Osteoblast (primary cell): Measurements from ENCODE around the gene SPATC1L. TPM values are rescaled to one million over a fixed set of nuclear protein-coding genes. Genes with fewer than 3 reads are reported as not detected.

Experiments used
- DNase-seq: peaks from one replicate; pipeline ENCODE4 v3.0.0; 2011; ENCODE audit warnings: low spot score, mixed read lengths; ENCODE audit not compliant: insufficient read length; ENCODE audit errors: missing footprints
- H2AFZ ChIP-seq: 2 replicates; pipeline ENCODE4 v1.6.0; 2011; ENCODE audit warnings: mild to moderate bottlenecking, low read length
- H3K27ac ChIP-seq: 2 replicates; pipeline ENCODE4 v1.5.1; 2011; ENCODE audit warnings: mild to moderate bottlenecking, low read depth, low read length, moderate library complexity
- H3K27me3 ChIP-seq: 2 replicates; pipeline ENCODE4 v1.6.0; 2012; ENCODE audit warnings: mild to moderate bottlenecking, control low read depth, inconsistent platforms, low read length, moderate library complexity; ENCODE audit not compliant: insufficient read depth
- H3K36me3 ChIP-seq: 2 replicates; pipeline ENCODE4 v1.5.1; 2011; ENCODE audit warnings: mild to moderate bottlenecking, low read length, control low read depth, moderate library complexity; ENCODE audit not compliant: insufficient read depth
- H3K4me1 ChIP-seq: 2 replicates; pipeline ENCODE4 v1.5.1; 2011; ENCODE audit warnings: mild to moderate bottlenecking, low read length, control low read depth, moderate library complexity; ENCODE audit not compliant: insufficient read depth
- H3K4me2 ChIP-seq: 2 replicates; pipeline ENCODE4 v1.6.0; 2011; ENCODE audit warnings: mild to moderate bottlenecking, low read length; ENCODE audit not compliant: insufficient read depth
- H3K4me3 ChIP-seq: fragments of 200-600 bp; sonication (generic); 3 replicates; pipeline ENCODE4 v1.5.1; 2012; ENCODE audit warnings: mild to moderate bottlenecking, low read length, inconsistent platforms; ENCODE audit not compliant: insufficient read depth
- H3K79me2 ChIP-seq: 2 replicates; pipeline ENCODE4 v1.6.0; 2012; ENCODE audit warnings: mild to moderate bottlenecking, low read length, control low read depth, inconsistent platforms; ENCODE audit not compliant: insufficient read depth
- H3K9me3 ChIP-seq: 2 replicates; pipeline ENCODE4 v1.5.1; 2011; ENCODE audit warnings: low read depth, low read length, control low read depth
- H4K20me1 ChIP-seq: 2 replicates; pipeline ENCODE4 v1.6.0; 2012; ENCODE audit warnings: mild to moderate bottlenecking, low read length, control low read depth; ENCODE audit not compliant: insufficient read depth
- total RNA-seq: library from RNA; depleted of rRNA; stranded (reverse); fragments of >200 nt; gene quantifications from 2 replicates; pipeline ENCODE4 v1.2.3, GENCODE V29; 2012
- TF ChIP-seq, protein P1 (sequence below): IDR thresholded peaks from 2 replicates; pipeline ENCODE4 v1.5.1; 2011; ENCODE audit warnings: mild to moderate bottlenecking, low read depth, low read length, moderate library complexity; ENCODE audit errors: extremely low read depth

Gene SPATC1L
- total RNA-seq, 1 donor, result 6.9 TPM

DNA sequence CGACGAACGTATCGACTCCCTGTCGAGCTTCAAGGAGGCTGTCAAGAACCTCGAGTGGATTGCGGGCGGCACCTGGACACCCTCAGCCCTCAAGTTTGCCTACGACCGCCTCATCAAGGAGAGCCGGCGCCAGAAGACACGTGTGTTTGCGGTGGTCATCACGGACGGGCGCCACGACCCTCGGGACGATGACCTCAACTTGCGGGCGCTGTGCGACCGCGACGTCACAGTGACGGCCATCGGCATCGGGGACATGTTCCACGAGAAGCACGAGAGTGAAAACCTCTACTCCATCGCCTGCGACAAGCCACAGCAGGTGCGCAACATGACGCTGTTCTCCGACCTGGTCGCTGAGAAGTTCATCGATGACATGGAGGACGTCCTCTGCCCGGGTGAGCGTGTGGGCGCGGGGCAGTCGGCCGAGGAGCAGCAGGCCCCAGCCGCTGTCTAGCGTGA is 58.4 kb downstream of the SPATC1L start:
- H3K27me3 ChIP-seq, result no peaks in the 10 kb centered on the region
- H3K27ac ChIP-seq, result no peak overlapping the region
- peaks cover 69% of the 10 kb centered on the region for H4K20me1 ChIP-seq
- H3K4me1 ChIP-seq, result peaks cover 26% of the 10 kb centered on the region
- H3K4me2 ChIP-seq, result no peak overlapping the region
- H3K9me3 ChIP-seq, result no peaks in the 10 kb centered on the region
- peaks cover 95% of the 10 kb centered on the region for H3K36me3 ChIP-seq
- DNase-seq, result peak; percentile 84
- H2AFZ ChIP-seq, result no peak overlapping the region
- H3K79me2 ChIP-seq, result peaks cover 47% of the 10 kb centered on the region
- TF ChIP-seq, protein P1, sequence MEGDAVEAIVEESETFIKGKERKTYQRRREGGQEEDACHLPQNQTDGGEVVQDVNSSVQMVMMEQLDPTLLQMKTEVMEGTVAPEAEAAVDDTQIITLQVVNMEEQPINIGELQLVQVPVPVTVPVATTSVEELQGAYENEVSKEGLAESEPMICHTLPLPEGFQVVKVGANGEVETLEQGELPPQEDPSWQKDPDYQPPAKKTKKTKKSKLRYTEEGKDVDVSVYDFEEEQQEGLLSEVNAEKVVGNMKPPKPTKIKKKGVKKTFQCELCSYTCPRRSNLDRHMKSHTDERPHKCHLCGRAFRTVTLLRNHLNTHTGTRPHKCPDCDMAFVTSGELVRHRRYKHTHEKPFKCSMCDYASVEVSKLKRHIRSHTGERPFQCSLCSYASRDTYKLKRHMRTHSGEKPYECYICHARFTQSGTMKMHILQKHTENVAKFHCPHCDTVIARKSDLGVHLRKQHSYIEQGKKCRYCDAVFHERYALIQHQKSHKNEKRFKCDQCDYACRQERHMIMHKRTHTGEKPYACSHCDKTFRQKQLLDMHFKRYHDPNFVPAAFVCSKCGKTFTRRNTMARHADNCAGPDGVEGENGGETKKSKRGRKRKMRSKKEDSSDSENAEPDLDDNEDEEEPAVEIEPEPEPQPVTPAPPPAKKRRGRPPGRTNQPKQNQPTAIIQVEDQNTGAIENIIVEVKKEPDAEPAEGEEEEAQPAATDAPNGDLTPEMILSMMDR, result no peak
- H3K4me3 ChIP-seq, result no peak overlapping the region

DNA sequence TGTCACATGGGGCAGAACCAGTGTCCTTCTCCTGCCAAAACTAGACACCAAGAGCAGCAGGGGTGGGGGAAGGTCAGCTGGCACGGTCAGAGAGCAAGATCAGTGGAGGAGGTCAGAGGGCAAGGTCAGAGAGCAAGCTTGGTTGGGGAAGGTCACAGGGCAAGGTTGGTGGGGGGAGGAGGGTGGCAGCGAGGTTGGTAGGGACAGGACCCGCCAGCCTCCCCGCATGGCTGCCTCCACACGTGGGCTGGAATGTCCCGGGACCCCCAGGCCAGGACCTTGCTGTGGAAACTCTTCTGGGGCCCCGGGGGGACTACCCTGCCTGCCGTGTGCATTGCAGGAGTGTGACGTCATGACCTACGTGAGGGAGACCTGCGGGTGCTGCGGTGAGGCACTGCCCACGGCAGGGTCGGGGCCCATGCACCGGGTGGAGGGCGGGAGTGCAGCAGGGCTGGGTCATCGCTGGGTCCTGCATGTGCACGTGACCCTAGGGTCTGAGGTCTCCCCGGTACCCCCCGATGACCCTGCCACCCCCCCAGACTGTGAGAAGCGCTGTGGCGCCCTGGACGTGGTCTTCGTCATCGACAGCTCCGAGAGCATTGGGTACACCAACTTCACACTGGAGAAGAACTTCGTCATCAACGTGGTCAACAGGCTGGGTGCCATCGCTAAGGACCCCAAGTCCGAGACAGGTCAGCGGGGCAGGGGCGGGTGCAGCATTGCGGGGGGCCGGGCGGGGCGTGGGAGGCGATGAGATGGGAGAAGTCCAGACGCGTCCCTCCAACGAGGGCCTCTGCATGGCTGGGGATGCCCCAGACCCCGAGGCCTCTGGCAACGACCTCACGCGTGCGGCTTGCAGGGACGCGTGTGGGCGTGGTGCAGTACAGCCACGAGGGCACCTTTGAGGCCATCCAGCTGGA is 59.1 kb downstream of the SPATC1L start:
- peaks cover 95% of the 10 kb centered on the region for H3K36me3 ChIP-seq
- TF ChIP-seq, protein P1, result no peak
- no peaks in the 10 kb centered on the region for H3K27me3 ChIP-seq
- H3K4me3 ChIP-seq, result no peak overlapping the region
- H3K9me3 ChIP-seq, result no peaks in the 10 kb centered on the region
- peaks cover 67% of the 10 kb centered on the region for H4K20me1 ChIP-seq
- no peak overlapping the region for H3K27ac ChIP-seq
- H3K4me2 ChIP-seq, result no peak overlapping the region
- DNase-seq, result peak; percentile 87
- no peak overlapping the region for H2AFZ ChIP-seq
- peaks cover 27% of the 10 kb centered on the region for H3K4me1 ChIP-seq
- peaks cover 50% of the 10 kb centered on the region for H3K79me2 ChIP-seq

DNA sequence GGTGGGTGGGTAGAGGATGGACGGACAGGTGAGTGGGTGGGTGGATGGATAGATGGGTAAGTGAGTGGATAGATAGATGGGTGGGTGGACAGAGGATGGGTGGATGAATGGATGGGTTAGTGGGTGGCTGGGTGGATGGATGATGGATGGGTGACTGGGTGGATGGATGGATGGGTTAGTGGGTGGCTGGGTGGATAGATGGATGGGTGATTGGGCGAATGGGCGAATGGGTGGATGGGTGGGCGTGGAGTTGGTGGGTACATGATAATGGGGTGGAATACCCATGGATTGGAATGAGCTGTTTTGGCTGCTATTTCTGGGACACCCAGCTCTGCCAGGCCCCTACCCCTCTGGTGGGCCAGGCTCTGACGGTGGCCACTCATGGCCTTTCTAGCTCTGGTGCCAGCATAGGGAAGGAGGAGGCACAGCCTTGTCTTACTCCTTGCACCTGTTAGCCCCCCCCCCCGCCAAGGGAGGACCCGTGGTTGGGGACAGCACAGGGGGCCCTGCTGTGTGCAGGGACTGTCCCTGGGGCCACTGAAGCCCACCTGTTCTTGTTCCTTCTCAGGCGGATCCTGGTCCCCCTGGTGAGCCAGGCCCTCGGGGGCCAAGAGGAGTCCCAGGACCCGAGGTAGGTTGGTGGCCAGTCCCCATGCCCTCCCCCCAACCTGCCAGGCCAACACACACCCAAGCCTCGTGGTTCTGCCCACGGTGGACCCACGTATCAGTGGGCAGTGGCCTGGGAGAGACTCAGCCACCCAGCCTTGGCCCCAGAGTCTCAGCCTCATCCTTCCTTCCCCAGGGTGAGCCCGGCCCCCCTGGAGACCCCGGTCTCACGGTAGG is 60.0 kb downstream of the SPATC1L start:
- Histone ChIP-seq H3K4me1 (peaks cover 27% of the 10 kb centered on the region), H3K4me2 (no peak overlapping the region), H3K27ac (no peak overlapping the region), H4K20me1 (peaks cover 58% of the 10 kb centered on the region), H3K79me2 (peaks cover 52% of the 10 kb centered on the region), H2AFZ (no peak overlapping the region), H3K27me3 (no peaks in the 10 kb centered on the region), H3K4me3 (no peak overlapping the region), H3K9me3 (no peaks in the 10 kb centered on the region), H3K36me3 (peaks cover 95% of the 10 kb centered on the region)
- TF ChIP-seq, protein P1, result no peak
- peak; percentile 85 for DNase-seq
